Dedifferentiated amniotic fluid mesenchymal stem cell (primary cell): Measurements from ENCODE around the gene RAPGEF4.

Experiments used
- DNase-seq: peaks from one replicate; pipeline ENCODE4 v3.0.0-alpha.2; 2016; ENCODE audit errors: extremely low spot score

The RAPGEF4 gene

DNA sequence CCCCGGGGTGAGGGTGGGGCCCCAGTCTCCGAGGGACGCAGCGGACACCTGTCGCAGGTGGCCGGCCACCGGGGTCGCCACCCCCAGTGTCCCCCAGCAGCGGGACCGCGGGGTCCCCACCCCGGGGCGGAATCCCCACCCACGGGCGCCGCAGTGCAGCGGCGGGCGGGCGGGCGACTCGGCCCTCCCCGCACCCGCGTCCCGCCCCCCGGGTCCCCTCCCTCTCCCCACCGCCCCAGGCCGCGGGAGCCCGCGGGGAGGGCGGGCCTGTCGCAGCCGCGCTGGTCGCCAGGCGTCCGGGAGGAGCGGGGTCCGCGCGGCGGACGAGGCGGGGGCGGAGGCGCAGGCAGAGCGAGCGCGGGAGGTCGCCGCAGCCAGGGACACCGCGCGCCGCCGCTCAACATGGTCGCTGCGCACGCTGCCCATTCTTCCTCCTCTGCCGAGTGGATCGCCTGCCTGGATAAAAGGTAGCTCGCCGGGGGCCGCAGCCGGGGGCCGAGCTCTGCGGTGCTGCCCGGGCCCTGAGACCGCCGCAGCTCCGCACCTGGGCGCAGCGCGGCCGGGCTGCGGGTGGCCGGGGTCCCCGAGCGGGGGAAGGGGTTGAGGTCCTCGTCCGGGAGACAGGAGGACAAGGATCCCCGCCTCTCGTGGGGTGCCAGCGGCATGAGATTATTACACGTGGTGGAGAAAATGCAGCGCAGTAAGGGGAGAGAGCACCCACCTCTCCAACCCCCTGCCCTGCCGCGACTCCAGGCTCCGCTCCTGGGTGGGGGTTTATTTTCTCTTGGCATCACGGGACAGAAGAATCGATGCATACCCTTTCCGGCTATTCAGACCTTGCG, at the start of gene RAPGEF4:
Gene RAPGEF4 (plus strand): TSS at position 264 of the 842 bp plus-strand sequence. CDS start 139 bp downstream, at position 403.
- no peak for DNase-seq

DNA sequence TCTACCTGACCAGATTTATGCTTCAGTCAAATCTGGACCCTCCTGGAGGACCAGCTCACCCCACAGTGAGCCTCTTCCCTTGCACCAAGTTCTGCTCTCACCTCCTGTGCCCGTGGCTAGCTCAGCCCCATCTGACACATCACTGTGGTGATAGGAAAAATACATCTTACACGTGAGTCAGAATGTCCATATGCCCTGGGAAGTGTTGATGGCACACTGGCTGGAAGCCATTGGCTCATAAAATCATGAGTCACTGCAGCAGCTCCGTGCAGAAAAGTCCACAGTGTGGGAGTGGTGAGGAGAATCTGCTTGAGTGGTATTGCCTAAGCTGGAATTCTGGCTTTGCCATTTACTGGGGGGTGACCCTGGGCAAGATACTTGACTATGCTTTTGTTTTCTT, 42.6 kb upstream of the RAPGEF4 start:
- peak; percentile 90 for DNase-seq

DNA sequence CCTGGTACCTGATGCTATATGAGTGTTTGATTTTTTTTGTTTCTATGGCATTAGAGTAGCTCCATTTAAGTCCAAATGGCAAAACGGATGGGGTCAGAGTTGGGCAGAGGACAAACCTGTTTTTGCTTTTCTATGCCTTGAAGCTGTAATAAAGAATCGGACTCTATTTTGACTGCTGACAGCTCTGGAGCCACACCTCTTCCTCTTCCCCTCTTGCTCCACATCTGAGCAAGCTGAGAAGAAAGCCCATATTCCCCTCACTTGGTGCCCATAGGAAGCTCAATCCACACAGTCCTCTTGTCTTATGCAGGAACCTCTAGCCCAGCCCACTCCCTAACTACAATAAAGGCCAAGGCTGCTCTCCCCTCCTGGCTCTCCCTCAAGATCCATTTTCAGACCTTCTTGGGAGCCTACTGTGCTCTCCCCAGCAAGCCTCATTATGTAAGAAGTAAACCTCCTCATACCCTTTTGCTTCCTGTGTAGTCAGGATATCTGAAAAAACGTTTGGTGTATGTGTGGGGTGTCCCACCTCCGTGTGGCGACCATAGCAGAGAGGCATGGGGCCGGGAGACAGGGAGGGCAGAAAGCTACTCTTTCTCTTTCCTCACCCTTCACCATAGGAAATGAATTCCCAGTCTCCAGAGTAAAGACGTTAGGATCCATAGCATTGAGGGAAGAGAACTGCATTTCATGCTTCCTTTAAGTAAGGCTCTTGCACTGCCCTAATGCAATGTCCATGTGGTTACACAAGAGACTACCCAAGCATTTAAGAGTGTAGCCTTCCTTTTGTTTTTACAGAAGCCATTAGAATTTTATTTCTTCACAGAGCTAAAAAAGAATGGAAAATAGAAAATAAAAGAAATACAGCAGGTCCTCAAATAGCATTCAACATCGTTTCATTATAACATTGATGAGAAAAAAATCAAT, 41.9 kb upstream of the RAPGEF4 start:
- no peak for DNase-seq

DNA sequence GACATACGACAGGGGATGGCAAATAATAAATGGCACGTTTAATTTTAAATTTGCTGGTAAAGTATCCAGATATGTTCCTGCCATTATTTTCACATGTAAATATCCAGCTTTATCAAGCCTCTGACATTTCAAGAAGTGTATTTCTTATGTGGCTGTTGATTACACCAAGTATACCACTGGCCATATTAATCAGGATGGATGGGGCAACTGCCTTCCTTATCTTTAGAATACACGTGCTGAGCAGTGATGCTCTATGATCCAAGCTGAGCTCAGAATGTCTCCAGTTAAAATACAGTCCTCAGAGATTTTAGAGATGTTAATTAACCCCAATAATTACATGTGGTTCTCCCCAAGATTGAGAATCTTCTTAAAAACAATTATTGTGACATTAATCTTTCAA, 38.3 kb upstream of the RAPGEF4 start:
- DNase-seq = no peak

DNA sequence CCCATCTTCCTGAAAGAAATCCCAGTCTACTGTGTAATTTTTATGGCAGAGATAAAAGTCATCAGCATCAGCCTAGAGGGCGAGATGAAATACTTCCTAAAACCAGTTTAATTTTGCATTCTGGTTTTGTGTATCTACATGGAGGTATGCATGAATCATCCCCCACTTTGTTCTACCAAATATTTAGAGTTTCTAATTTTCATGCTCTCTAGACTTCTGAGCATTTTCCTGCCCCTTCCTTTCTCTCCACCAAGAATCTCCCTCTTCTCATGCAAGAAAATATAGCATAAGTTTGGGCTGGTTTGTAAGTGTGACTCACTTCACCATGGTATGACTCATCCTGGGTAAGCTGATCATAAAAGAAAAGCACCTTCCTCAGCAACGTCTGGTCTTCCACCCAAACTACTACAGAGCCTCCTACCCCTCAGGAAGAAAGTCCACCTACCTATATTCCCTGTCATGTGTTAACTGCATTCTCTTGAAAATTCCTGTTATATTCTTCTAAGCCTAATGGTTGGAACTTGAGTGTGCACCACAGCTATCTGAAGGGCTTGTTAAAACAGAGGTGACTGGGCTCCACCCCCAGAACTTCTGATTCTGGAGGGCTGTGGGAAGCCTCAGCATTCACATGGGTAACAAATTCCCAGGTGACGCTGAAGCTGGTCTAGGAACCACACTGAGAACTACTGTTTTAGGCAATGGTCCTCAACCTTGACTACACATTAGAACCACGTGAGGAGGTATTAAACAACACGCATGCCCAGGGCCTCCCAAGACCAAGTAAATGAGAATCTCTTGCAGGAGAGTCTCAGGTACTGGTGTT, 37.4 kb upstream of the RAPGEF4 start:
- peak; percentile 61 for DNase-seq

DNA sequence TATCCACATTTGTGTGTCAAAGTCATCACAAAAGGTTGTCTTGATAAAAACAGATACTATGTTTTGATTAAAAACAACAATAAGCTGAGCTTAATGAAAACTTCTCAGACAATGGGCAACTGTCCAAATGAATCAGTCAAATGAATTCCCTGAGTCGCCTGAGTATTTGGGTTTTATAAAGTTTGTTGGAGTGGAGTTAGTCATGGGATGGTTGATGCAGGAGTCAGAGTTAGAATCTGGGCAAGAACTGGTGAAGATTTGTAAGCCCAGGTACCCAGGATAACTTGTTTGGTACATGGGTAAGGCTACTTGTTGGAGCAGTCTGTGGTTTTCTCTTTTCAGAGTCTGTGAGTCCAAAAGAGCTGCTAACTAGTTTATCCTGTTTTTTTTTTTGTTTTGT, 34.4 kb upstream of the RAPGEF4 start:
- DNase-seq = peak; percentile 44

DNA sequence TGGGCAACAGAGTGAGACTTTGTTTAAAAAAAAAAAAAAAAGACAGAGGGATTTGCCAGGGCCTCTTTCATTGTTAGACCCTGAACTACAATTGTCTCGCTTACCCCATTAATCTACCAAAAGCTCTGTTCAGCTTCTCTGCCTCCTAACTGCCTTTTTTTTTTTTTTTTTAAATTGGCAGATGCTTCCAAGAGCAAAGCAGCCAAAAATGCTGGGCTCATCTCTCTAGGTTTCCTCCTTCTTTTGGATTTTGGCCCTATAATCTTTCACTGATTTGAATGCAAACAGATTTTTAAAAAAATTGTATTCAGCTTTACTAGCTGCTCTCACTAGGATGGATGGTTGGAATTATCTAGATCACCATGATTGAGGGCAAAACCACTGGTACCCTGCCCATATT, 33.2 kb upstream of the RAPGEF4 start:
- DNase-seq = no peak

DNA sequence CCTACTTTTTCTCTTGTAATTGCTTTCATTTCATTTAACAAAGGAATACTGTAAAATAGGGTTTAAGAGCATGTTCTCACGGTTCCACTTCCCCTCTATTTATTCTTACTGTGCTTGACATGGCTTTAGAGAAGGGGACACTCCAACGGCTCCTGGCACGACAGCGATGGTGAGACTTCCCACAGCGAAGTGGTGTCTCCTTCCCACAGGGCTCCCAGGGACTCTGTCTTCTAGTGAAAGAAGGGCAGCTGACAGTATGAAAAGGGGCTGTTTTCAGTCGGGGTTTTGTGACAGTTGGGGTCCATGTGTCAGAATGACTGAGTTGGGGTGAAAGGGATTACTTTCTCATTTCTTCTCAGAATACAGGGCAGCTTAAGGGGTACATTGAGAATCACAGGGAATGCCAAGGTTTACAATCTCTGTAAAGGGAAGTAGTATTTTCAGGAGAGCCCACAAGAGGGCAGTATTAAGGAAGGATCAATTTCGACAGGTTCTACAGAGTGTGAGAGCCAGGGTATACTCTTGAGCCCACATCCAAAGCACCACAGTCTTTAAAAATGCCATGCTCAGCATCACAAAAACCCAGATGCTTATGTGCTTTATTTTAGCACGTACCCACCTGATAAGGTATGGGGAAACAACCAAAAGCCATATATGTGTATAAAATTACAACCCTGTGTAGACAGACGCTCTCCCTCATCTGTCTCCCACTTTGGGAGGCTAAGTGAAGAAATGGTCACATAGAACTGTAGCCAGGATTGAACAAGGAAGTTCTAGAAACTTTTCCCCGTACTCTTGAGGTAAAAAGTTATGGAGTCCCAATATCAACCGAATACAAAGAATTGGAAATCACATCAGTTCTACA, 31.3 kb upstream of the RAPGEF4 start:
- no peak for DNase-seq

DNA sequence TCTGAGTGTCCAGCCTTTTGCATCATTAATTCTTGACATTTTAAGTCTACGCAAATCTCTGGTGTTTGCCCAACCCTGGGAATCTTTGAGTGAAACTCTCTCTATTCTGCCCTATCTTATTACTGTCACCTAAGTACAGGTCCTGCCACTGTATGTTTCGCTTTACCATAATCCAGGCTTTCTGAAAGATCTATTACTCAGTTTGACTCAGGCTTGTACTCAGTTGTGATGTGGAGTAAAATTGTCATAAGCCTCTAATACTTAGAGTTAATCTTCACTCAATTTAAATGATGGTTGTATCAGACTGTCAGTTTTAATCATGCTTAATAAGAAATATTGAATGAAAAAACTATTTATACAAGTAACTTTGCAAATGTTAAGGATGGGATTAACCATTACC, 30.3 kb upstream of the RAPGEF4 start:
- no peak for DNase-seq

DNA sequence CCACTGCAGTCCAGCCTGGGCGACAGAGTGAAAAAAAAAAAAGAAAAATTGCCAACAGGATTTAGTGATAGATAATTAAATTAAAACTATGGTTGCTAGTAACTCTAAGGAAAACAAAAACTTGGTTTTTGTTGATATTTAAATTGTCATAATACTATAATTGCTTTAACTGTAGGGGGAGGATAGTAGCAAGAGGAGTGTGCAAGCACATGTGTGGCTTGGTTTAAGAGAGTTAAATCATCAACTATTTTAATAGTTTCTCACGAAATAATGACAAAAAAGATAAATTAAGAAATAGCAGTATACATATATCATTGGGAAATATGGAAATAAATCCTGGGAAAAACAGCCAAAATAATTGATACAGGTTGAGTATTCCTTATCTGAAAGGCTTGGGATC, 27.4 kb upstream of the RAPGEF4 start:
- no peak for DNase-seq

DNA sequence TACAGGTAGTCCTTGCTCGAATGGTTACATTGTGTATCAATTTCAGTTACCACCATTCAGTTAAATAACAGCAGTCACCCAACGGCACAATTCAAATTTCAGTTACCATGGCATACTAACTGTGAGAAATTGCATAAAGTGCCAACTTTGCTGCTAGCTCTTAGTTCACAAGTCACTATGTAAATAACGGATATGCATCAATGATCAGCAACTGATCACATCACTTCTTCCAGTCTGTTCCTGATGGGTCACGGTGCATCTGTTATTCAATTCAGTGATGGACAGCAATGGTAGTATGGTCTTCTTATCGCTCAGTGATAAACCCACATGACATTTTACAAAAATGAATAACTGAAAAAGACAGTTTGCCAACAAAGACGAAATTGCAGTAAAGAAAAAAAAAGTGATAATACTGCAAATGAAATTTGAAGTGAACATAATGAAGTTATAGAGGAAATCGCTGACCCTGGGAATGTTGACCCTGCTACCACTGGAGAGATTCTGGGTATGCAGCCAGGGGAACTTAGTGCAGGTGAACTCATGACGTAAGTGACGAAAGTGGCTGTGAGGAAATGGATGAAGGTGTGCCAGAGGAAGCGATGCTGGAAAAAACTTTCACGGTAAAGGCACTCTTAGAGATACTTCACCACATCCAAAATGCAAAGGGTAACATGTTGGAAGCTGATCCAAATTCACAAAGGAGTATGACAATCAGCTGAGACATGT, 25.9 kb upstream of the RAPGEF4 start:
- no peak for DNase-seq

DNA sequence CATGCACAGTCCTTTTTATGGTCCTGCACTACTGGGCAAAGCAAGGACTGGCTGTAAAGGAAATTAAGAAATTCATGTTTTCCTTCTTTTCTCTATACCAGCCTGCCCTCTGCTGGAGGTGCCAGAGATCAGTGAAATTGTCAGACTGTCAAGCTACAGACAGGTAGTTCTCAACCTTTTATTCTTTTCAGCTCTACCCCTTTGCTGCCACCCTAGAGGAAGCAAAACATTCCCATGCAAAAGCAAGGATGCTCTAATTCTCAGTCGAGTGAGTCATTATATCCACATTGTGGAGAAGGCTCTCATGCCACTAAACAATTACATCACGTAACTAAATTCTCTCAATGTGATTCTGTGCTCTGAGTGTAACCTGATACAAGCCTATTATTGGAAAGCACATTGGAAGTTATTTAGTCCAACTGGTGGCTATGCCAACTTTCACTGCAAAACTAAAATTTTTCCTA, 25.0 kb upstream of the RAPGEF4 start:
- peak; percentile 93 for DNase-seq

DNA sequence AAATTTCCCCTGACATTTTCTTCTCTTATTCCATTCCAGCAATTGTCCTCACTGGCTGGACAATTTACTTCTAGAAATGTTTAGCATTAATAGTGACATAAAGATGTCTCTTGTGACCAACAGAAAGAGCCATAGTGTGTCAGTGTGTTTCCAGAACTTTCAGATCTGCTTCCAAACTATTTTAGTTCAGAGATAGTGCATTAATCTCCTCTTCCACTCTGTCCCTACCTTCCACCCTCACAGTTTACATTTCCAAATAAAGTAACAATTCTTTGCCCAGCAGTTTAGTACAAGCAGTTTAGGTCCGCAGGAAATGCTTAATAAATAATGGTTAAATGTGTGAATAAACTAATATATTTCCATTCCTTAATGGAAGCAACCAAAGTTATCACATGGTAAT, 24.5 kb upstream of the RAPGEF4 start:
- no peak for DNase-seq

DNA sequence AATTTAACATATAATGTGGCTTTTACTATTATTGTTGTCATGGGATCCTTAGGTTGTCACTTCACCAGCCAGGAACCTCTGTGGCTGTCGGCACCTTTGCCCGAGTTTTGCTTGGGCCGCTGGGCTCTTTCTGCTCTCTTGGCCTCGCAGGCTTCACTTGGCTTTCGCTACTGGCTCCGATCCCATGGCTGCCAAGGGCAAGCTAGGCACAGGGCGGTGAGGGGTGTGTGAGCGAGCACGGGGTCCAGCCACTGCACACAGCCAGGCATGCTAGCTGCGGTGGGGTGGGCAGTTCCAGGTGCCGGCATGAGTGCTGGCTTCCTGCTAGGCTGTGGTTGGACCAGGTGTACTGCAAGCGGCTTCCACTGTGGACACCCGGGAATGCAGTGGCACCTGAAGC, 23.4 kb upstream of the RAPGEF4 start:
- no peak for DNase-seq

DNA sequence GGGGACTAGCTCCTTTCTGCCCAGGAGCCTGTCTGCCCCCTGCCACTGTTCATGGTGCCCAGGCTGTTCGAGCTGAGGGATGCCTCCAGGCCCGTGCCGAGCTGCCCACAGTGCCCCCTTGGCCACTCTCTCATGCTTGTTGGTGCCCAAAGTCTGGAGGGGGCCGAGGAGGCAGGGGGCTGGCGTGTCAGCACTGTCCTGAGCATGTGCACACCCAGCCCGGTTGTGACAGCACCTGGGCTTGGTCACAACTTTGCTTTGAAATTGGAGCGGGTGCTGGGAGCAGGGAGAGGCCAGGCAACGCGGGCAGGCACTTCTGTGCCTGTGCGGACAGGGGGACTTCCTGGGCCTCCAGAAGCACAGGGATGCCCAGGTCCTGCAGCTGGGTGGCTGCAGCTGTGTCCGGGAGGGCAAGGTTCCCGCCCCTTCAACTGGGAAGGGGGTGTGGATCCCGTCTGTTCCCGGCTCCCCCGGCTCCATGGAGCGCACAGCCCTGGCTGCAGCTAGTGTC, 22.2 kb upstream of the RAPGEF4 start:
- DNase-seq = no peak

DNA sequence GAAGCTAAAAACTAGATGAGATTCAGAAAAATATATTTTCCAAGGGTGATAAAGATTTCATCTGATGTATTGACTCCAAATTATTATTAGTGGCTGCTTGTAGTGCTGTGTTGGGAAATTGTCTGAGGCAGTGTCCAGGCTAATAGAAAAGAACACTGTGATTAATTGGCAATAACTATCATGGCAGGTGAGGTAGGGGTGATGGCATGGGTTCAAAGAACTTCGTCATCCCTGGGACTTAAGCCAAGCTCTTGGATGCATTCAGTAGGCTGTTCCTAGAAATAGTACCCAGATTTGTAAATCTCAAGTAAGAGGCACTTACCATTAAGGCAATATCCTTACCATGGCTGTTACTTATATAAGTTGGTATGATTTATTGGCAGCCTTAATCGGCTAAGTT, 13.2 kb upstream of the RAPGEF4 start:
- no peak for DNase-seq

DNA sequence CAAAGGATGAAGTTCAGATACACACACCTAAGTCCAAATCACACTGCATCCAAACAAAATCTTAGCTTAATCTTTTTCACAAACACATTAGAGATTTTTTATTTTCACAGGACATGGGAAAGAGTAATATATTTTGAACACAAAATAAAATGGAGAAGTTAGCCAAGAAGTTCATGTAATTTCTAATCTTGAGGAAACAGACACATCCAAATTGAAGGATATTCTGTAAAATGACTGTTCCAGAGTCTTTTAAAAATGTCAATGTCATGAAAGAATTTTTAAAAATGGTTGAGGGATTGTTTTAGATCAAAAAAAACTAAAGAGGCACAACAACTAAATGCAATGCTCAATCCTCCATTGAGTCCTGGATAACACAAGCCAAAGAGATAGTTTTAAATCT, 12.4 kb upstream of the RAPGEF4 start:
- no peak for DNase-seq

DNA sequence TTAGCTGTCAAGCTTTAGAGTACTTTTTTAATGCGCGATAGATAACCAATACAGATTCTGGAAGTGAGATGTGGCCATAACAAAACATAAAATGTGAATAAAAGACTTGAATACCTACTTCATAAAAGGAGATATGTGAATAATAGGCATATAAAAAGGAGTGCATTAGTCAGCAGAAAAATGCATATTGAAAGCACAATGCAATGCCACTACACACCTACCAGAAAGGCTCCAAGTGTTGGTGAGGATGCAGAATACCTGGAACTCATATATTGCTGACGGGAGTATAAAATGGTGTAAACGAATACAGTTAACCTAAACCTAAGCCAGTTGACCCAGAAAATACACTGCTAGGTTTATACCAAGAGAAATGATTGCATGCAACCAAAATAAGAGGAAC, 10.9 kb upstream of the RAPGEF4 start:
- no peak for DNase-seq

DNA sequence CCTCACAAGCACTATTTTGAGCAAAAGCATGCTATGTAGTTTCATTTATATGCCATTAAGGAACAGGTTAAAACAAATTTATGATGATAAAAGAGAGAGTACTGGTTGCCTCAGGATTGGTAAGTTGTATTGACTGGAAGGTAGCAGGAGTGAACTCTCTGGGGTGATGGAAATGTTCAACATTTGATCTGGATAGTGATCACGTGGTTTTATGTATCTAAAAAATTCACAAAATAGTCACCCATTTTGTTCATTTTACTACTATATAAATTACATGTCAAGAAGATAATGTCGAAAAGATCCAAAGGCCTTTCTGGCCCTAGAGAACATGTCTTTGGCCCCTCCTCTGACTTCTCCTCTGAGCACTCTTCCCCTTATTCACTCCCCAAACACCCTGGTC, 10.4 kb upstream of the RAPGEF4 start:
- no peak for DNase-seq

DNA sequence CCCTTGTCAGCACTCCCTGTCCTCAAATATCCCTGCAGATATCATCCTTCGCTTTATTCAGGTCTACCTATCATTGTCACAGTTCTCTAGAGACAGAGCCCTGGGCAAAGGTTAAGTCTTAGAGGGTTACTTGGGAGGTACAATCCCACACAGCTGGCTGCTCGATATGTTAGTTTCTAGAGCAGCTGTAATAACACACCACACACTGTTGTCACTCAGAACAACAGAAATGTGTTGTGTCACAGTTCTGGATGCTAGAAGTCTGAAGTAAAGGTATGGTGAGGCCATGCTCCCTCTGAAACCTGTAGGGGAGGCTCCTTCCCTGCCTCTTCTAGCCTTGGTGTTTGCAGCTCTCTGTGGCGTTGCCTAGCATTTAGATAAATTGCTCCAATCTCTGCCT, 9.9 kb upstream of the RAPGEF4 start:
- DNase-seq = no peak
